ENCODE results near the gene AMOT.

Gene AMOT

GRCh38 chrX:112802541-112802940 is 38.1 kb downstream of the AMOT start:
- no peaks in the 10 kb centered on the region for H3K9me3 ChIP-seq (replicated peaks; ENCODE audit: insufficient read depth, low read length)
- no peaks in the 10 kb centered on the region for H4K20me1 ChIP-seq (ENCODE audit: insufficient read depth, low read length)
- H3K4me3 ChIP-seq (ENCODE audit: low read length), result no peak overlapping the region
- H3K36me3 ChIP-seq (replicated peaks; ENCODE audit: insufficient read depth, low read length), result no peaks in the 10 kb centered on the region
- H3K79me2 ChIP-seq (ENCODE audit: low read length), result no peaks in the 10 kb centered on the region
- no peak overlapping the region for H3K4me2 ChIP-seq (ENCODE audit: low read depth, low read length)
- H3K27ac ChIP-seq (ENCODE audit: low read length), result no peak overlapping the region
- no peaks in the 10 kb centered on the region for H3F3A ChIP-seq (ENCODE audit: insufficient read depth, low read length)
- TF ChIP-seq EZH2phosphoT487 (IDR thresholded peaks at IDR 0.05; ENCODE audit: low read length), result no peak
- TF ChIP-seq CTCF (IDR thresholded peaks at IDR 0.05; ENCODE audit: low read length), result no peak
- TF ChIP-seq EZH2 (optimal IDR thresholded peaks at IDR 0.05; ENCODE audit: low read depth, low read length), result no peak
- H3K9me2 ChIP-seq (replicated peaks; ENCODE audit: insufficient read depth, low read length), result no peaks in the 10 kb centered on the region
- H2AFZ ChIP-seq (ENCODE audit: low read length), result no peak overlapping the region
- H3K27me3 ChIP-seq (replicated peaks; ENCODE audit: insufficient read depth, low read length), result no peaks in the 10 kb centered on the region
- H3K9ac ChIP-seq (ENCODE audit: low read length), result no peak overlapping the region
- no peaks in the 10 kb centered on the region for H3K4me1 ChIP-seq (ENCODE audit: low read length)
- no peak for DNase-seq

- no peak overlapping the region for H2AFZ ChIP-seq (ENCODE audit: low read length)
- no peaks in the 10 kb centered on the region for H3K36me3 ChIP-seq (replicated peaks; ENCODE audit: insufficient read depth, low read length)
- H3K4me1 ChIP-seq (ENCODE audit: low read length), result no peaks in the 10 kb centered on the region
- H3K9me2 ChIP-seq (replicated peaks; ENCODE audit: insufficient read depth, low read length), result no peaks in the 10 kb centered on the region
- no peaks in the 10 kb centered on the region for H3K79me2 ChIP-seq (ENCODE audit: low read length)
- H3K27me3 ChIP-seq (replicated peaks; ENCODE audit: insufficient read depth, low read length), result no peaks in the 10 kb centered on the region
- H3K4me3 ChIP-seq (ENCODE audit: low read length), result no peak overlapping the region
- DNase-seq, result no peak
- no peaks in the 10 kb centered on the region for H3K9me3 ChIP-seq (replicated peaks; ENCODE audit: insufficient read depth, low read length)
- no peak overlapping the region for H3K4me2 ChIP-seq (ENCODE audit: low read depth, low read length)
- H3K9ac ChIP-seq (ENCODE audit: low read length), result no peak overlapping the region
- no peak for TF ChIP-seq EZH2phosphoT487 (IDR thresholded peaks at IDR 0.05; ENCODE audit: low read length)
- H3K27ac ChIP-seq (ENCODE audit: low read length), result no peak overlapping the region
- H3F3A ChIP-seq (ENCODE audit: insufficient read depth, low read length), result no peaks in the 10 kb centered on the region
- H4K20me1 ChIP-seq (ENCODE audit: insufficient read depth, low read length), result no peaks in the 10 kb centered on the region
Measured at GRCh38 chrX:112800971-112801775, 39.5 kb downstream of the AMOT start.

- Histone ChIP-seq H3K4me2 (ENCODE audit: low read depth, low read length) (no peak overlapping the region), H3F3A (ENCODE audit: insufficient read depth, low read length) (no peaks in the 10 kb centered on the region), H4K20me1 (ENCODE audit: insufficient read depth, low read length) (no peaks in the 10 kb centered on the region), H3K27ac (ENCODE audit: low read length) (no peak overlapping the region), H3K27me3 (replicated peaks; ENCODE audit: insufficient read depth, low read length) (no peaks in the 10 kb centered on the region), H3K79me2 (ENCODE audit: low read length) (no peaks in the 10 kb centered on the region), H3K9me2 (replicated peaks; ENCODE audit: insufficient read depth, low read length) (no peaks in the 10 kb centered on the region), H3K9me3 (replicated peaks; ENCODE audit: insufficient read depth, low read length) (no peaks in the 10 kb centered on the region), H3K4me1 (ENCODE audit: low read length) (no peaks in the 10 kb centered on the region), H3K36me3 (replicated peaks; ENCODE audit: insufficient read depth, low read length) (no peaks in the 10 kb centered on the region), H3K9ac (ENCODE audit: low read length) (no peak overlapping the region), H3K4me3 (ENCODE audit: low read length) (no peak overlapping the region), H2AFZ (ENCODE audit: low read length) (no peak overlapping the region)
- no peak for DNase-seq
- TF ChIP-seq EZH2 (optimal IDR thresholded peaks at IDR 0.05; ENCODE audit: low read depth, low read length), result no peak
- TF ChIP-seq CTCF (IDR thresholded peaks at IDR 0.05; ENCODE audit: low read length), result no peak
- TF ChIP-seq EZH2phosphoT487 (IDR thresholded peaks at IDR 0.05; ENCODE audit: low read length), result no peak
Measured at GRCh38 chrX:112799425-112799824, 41.2 kb downstream of the AMOT start.

- no peaks in the 10 kb centered on the region for H3K27me3 ChIP-seq (replicated peaks; ENCODE audit: insufficient read depth, low read length)
- H3F3A ChIP-seq (ENCODE audit: insufficient read depth, low read length), result no peaks in the 10 kb centered on the region
- no peak for DNase-seq
- no peaks in the 10 kb centered on the region for H4K20me1 ChIP-seq (ENCODE audit: insufficient read depth, low read length)
- no peak overlapping the region for H3K27ac ChIP-seq (ENCODE audit: low read length)
- no peak overlapping the region for H3K9ac ChIP-seq (ENCODE audit: low read length)
- H3K36me3 ChIP-seq (replicated peaks; ENCODE audit: insufficient read depth, low read length), result no peaks in the 10 kb centered on the region
- no peak overlapping the region for H3K4me2 ChIP-seq (ENCODE audit: low read depth, low read length)
- no peaks in the 10 kb centered on the region for H3K79me2 ChIP-seq (ENCODE audit: low read length)
- H2AFZ ChIP-seq (ENCODE audit: low read length), result no peak overlapping the region
- no peak for TF ChIP-seq EZH2phosphoT487 (IDR thresholded peaks at IDR 0.05; ENCODE audit: low read length)
- no peak for TF ChIP-seq CTCF (IDR thresholded peaks at IDR 0.05; ENCODE audit: low read length)
- TF ChIP-seq EZH2 (optimal IDR thresholded peaks at IDR 0.05; ENCODE audit: low read depth, low read length), result no peak
- H3K4me1 ChIP-seq (ENCODE audit: low read length), result no peaks in the 10 kb centered on the region
- no peaks in the 10 kb centered on the region for H3K9me3 ChIP-seq (replicated peaks; ENCODE audit: insufficient read depth, low read length)
- no peak overlapping the region for H3K4me3 ChIP-seq (ENCODE audit: low read length)
- no peaks in the 10 kb centered on the region for H3K9me2 ChIP-seq (replicated peaks; ENCODE audit: insufficient read depth, low read length)
Measured at GRCh38 chrX:112798736-112799135, 41.9 kb downstream of the AMOT start.

Measured in MM.1S (cell line).